Measurements from ENCODE around the gene LSR.
"Not testable (repeated sequence)": the region's sequence is repeated elsewhere in the genome, so short reads cannot be mapped to it uniquely, and the experiment has no call there.

Gene LSR

GRCh38 chr19:35219008-35219407, 29.8 kb upstream of the LSR start:
- DNase-seq (ENCODE audit: low read depth in 2 of 2) = no peak

GRCh38 chr19:35220315-35220921, 28.4 kb upstream of the LSR start:
- DNase-seq (ENCODE audit: low read depth in 2 of 2) = no peak

DNA sequence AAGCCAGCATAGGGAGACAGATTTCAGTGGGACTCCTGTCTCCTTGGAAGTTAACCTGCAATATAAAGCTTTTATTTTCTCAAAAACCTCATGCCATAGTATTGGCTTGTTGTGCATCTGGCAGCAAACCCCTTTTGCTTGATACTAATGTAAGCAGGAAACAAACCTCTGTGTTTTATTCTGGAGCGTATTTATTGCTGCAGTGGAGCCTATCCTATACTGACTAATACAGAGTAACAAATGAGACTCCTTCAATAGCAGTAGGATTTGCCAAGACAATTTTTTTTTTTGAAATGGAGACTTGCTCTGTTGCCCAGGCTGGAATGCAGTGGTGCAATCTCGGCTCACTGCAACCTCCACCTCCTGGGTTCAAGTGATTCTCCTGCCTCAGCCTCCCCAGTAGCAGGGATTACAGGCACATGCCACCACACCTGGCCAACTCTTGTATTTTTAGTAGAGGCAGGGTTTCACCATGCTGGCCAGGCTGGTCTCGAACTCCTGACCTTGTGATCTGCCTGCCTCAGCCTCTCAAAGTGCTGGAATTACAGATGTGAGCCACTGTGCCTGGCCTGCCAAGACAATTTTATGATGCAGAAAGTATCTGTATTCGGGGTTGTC, 27.7 kb upstream of the LSR start:
- not testable (repeated sequence) for DNase-seq (ENCODE audit: low read depth in 2 of 2)

GRCh38 chr19:35222373-35223015, 26.3 kb upstream of the LSR start:
- no peak for DNase-seq (ENCODE audit: low read depth in 2 of 2)

DNA sequence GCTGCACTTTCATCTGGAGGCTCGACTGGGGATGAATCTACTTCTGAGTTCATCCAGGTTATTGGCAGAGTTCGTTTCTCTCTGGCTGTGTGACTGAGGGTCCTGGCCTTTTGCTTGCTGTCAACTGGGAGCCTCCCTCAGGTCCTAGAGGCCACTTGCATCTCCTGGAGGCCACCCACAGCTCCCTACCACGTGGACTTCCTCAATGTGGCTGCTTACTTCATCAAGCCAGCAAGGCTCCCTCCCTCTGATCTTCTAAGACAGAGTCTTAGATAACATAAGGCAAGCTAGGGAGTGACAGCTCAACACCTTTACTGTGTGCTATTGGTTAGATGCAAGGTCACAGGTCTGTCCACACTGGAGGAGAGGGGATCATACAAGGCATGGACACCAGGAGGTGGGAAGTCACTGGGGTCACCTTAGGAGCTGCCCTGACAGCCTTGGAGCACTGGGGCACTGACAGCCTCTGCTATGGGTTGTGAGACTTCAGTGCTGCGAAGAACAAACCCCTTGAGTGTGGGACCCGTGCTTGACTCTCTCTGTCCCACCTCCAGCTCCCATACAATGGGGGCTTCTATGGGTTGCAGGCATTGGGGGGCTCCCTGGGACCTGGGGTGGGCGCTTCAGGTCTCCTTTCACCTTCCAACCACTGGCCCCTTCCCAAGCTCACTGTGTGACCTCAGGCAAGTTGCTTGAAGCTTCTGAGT, 25.6 kb upstream of the LSR start:
- DNase-seq (ENCODE audit: low read depth in 2 of 2) = no peak

DNA sequence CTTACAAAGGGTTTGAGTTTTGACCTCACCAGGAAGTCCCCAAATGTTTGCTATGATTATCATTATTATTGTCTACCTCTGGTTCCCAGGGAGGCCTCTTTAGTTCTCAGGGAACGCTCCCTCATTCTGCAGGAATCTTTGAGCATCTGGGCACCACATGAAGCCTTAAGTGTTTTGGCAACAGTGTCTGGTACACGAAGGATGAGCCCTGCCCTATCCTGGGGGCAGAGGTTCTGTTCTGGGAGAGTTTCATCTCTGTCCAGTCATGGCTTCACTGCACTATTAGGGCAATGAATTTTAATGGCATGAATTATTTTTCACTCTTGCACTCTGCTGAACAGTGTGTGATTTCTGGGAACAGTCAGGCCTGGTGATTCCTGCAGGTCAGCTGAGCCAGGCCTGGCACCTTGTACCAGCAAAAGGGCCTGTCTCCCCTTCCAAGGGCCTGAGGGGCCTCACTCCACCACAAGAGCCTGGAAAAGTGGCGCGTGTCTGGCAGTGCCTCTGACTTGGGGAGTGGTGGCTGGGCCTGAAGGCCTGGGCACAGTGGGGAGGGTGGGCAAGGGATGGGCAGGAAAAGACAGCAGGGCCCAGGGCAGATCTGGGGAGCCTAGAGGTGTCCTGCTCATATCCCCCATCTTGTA, 24.8 kb upstream of the LSR start:
- DNase-seq (ENCODE audit: low read depth in 2 of 2) = no peak

- no peak for DNase-seq (ENCODE audit: low read depth in 2 of 2)
These were observed 23.9 kb upstream of the LSR start for GRCh38 chr19:35224681-35225571.

DNA sequence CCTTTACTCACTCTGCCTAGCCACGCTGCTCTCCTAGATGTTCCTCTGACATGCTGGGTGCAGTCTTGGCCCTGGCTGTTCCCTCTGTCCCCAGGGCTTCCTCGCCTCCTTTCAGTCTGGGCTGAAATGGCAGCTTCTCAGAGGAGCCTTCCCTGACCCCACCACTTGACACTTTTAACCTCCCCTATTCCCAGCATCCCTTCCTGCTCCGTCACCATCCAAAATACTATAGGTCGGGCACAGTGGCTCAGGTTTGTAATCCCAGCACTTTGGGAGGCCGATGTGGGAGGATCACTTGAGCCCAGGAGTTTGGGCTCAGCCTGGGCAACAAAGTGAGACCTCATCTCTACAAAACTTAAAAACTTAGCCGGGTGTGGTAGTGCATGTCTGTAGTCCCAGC, 22.9 kb upstream of the LSR start:
- DNase-seq (ENCODE audit: low read depth in 2 of 2) = no peak

DNA sequence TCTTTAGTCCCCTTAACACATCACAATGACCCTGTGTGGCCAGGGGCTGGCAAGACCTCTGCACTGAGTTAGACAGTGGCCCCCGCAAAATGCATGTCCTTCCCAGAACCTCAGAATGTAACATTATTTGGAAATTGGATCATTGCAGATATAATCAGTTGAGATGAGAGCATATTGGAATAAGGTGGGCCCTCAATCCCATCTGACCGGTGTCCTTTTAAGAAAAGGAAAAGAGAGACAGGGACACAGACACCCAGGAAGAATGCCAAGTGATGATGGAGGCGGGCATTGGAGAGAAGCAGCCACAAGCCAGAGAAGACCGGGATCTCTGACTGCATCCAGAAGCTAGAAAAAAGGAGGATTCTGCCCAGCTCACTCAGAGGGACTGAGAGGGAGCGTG, 22.1 kb upstream of the LSR start:
- DNase-seq (ENCODE audit: low read depth in 2 of 2) = no peak

- DNase-seq (ENCODE audit: low read depth in 2 of 2) = no peak
These were observed 20.4 kb upstream of the LSR start, which contains the start of gene FAM187B for GRCh38 chr19:35228177-35228930. FAM187B (minus strand) TSS chr19:35228739; CDS start chr19:35228680, 59 bp downstream.

DNA sequence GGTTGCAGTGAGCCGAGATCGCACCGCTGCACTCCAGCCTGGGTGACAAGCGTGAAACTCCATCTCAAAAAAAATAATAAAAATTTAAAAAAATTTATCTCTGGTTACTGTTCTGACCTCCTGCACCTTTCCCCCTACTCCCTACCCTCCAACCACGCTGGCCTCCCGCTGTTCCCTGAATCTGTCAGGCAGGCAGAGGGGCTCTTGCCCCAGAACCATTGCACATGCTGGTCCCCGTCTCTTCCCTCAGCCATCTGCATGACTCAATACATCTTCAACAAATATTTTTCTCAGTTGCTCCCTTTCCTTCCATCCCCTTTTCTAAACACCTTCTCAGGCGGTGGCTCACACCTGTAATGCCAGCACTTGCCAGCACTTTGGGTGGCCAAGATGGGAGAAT, 19.2 kb upstream of the LSR start:
- DNase-seq (ENCODE audit: low read depth in 2 of 2) = no peak

DNA sequence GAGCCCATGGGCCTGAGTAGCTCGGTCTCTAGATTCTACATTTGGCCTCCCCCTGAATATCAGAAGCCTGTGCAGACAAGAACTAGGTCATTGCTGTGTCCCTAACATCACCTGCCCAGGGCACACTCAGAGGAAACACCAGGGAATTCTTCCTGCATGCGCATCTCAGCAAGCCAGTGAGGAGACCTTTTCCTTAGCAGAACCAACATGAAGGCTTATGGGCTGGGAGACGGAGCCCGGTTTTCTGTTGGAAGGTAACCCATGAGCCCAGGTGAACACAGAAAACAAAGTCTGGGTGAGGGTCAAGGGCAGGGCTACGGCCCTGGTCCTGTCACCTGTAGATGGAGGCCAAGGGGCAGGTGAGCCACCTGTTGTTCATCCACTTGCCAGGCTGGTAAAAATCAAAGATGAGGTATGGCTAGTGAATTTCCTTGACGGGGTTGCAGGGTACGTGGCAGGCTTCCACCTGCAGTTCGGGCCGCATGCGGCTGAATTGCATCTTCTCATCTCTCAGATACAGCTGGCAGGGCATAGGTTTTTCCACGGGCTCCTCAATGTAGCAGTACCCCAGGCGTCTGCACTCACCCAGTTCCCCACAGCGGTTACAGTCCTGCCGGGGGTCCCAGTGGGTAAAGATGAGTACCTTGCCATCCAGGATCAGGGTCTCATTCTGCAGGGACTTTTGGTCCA, 16.7 kb upstream of the LSR start:
- DNase-seq (ENCODE audit: low read depth in 2 of 2) = no peak

DNA sequence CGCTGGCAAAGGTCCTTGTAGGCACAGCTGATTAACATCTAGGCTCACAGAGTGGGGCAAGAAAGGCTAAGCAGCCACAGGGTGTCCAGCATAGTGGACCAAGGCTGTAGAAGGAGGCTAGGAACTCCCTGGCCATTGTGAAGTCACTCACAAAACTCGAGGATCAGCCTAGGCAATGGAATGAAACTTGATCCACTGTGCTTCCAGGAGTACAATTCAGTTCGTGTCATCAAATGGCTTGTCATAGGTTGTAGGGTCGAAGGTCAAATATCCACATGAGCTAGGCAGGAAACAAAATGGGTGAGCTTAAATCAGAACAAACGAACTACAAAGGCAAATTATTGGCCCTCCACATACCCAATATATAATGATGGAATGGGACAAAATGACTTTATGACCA, 15.9 kb upstream of the LSR start:
- no peak for DNase-seq (ENCODE audit: low read depth in 2 of 2)

DNA sequence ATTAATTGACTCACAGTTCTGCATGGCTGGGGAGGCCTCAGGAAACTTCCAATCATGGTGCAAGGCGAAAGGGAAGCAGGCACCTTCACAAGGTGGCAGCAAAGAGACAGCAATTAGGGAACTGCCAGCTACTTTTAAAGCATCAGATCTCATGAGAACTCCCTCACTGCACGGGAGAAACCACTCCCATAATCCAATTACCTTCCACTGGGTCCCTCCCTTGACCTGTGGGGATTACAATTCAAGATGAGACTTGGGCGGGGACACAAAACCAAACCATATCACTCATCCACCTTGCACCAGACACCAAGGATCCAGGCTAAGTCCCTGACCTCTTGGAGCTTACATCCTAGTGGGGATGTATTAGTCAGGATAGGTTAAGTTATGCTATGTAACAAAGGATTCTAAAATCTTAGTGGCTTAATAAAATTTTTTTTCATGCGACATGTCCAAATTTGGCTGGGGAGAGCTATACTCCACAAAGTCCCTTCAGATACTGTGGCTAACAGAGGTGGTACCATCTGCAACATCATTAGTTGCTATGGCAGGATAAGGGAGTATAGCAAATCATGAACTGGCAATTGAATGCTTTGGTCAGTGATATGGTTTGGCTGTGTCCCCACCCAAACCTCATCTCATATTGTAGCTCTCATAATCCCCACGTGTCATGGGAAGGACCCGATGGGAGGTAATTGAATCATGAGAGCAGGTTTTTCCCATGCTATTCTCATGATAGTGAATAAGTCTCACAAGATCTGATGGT, 12.0 kb upstream of the LSR start:
- DNase-seq (ENCODE audit: low read depth in 2 of 2) = no peak

GRCh38 chr19:35239597-35239996, 9.2 kb upstream of the LSR start:
- not testable (repeated sequence) for DNase-seq (ENCODE audit: low read depth in 2 of 2)

DNA sequence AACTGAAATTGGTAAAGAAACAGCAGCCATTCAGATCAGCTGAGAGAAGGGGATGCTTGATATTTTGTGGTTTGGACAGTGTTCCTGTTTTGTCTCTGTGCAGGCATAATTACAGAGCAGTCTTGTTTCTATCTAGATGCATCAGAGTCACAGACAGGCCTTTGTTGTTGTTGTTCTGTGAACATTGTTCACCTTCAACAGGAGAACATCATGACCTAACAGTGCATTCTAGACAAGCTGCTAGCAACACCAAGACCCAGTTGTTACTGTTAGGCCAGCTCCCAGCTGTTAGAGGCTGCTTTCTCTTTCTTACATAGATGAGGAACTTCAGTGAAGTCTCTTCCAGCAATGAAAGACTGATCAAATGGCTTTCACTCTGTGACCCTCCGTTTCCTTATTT, 8.5 kb upstream of the LSR start:
- DNase-seq (ENCODE audit: low read depth in 2 of 2) = no peak

- no peak for DNase-seq (ENCODE audit: low read depth in 2 of 2)
These were observed 7.4 kb upstream of the LSR start for GRCh38 chr19:35241417-35241816.

DNA sequence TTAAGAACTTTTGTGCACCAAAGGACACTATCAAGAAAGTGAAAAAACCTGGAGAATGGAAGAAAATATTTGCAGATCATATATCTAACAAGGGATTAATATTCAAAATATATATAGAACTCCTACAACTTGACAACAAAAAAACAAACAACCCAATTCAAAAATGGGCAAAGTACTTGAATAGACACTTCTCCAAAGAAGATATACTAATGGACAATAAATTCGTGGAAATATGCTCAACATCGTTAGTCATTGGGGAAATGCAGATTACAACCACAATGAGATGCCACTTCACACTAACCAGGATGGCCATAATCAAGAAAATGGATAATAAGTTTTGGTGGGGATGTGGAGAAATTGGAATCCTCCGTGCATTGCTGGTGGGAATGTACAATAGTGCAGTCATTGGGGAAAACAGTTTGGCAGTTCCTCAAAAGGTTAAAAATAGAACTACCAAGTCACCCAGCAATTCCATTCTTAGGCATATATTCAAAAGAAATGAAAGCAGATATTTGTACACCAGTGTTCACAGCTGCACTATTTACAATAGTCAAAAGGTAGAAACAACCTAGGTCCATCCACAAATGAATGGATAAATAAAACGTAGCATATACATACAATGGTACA, 2.2 kb upstream of the LSR start:
- no peak for DNase-seq (ENCODE audit: low read depth in 2 of 2)

All from stimulated activated CD4-positive, alpha-beta T cell treated with anti-CD3 and anti-CD28 coated beads, Interleukin-1b, Interleukin-23, amount 100 ng/mL, for 4 hours (primary cell).